Common myeloid progenitor, CD34-positive (primary cell): ENCODE data around the gene NLN.
A peak's percentile ranks its signal among the peaks of the same experiment; 100 is the strongest.
"Not testable (repeated sequence)": the region's sequence is repeated elsewhere in the genome, so short reads cannot be mapped to it uniquely, and the experiment has no call there.

Source experiments
- CTCF ChIA-PET: fragments of 350-600 bp; sonication (Branson Sonifier 250); formaldehyde crosslinking; loops from one replicate; lab custom pipeline; 2021; ENCODE audit warnings: antibody characterized with exemption; lab: Charles Lee
- POLR2A ChIA-PET: fragments of 350-600 bp; sonication (Branson Sonifier 250); formaldehyde crosslinking; loops from one replicate; lab custom pipeline; 2021; ENCODE audit warnings: antibody characterized with exemption; lab: Charles Lee
- DNase-seq, 3 donors: peaks; one replicate each; pipeline versions ENCODE4 v3.0.0 to v3.0.0-alpha.2; 2013
- H3K27ac ChIP-seq, 2 experiments: 1 replicate in 1 of 2; 2 replicates in 1 of 2; pipeline ENCODE4 v1.7.0; 2013; ENCODE audit warnings: inconsistent platforms in 2 of 2, low read length in 2 of 2, mild to moderate bottlenecking in 2 of 2, low read depth in 1 of 2, moderate library complexity in 1 of 2; ENCODE audit not compliant: severe bottlenecking in 2 of 2, insufficient read depth in 1 of 2, poor library complexity in 1 of 2
- H3K27me3 ChIP-seq, 5 experiments: replicated peaks in 2 of 5; 1 replicate in 3 of 5; 2 replicates in 2 of 5; pipeline versions ENCODE4 v1.6.1 to v1.7.0; 2013; ENCODE audit warnings: low read length in 4 of 5, mild to moderate bottlenecking in 2 of 5, moderate library complexity in 2 of 5, inconsistent platforms in 1 of 5; ENCODE audit not compliant: insufficient read depth in 5 of 5, control insufficient read depth in 4 of 5
- H3K36me3 ChIP-seq, 4 experiments: 1 replicate in 2 of 4; 2 replicates in 2 of 4; pipeline versions ENCODE4 v1.6.1 to v1.7.0; 2013; ENCODE audit warnings: low read length in 3 of 4, control low read depth in 1 of 4, mild to moderate bottlenecking in 1 of 4; ENCODE audit not compliant: control insufficient read depth in 4 of 4, insufficient read depth in 4 of 4
- H3K4me1 ChIP-seq, 4 experiments: 1 replicate in 3 of 4; 2 replicates in 1 of 4; pipeline versions ENCODE4 v1.6.1 to v1.7.1; 2013; ENCODE audit warnings: low read length in 3 of 4, mild to moderate bottlenecking in 3 of 4, control low read depth in 1 of 4, inconsistent platforms in 1 of 4, moderate library complexity in 1 of 4; ENCODE audit not compliant: control insufficient read depth in 4 of 4, insufficient read depth in 4 of 4; ENCODE audit errors: control extremely low read depth in 1 of 4
- H3K4me3 ChIP-seq, 7 experiments: 1 replicate in 4 of 7; 2 replicates in 3 of 7; pipeline versions ENCODE4 v1.5.1 to v1.7.0; 2013; ENCODE audit warnings: mild to moderate bottlenecking in 7 of 7, low read length in 6 of 7, moderate library complexity in 6 of 7, inconsistent platforms in 2 of 7, low read depth in 2 of 7, control low read depth in 1 of 7; ENCODE audit not compliant: insufficient read depth in 4 of 7, control insufficient read depth in 1 of 7; ENCODE audit errors: extremely low read depth in 1 of 7
- H3K9me3 ChIP-seq, 5 experiments: 1 replicate in 4 of 5; 2 replicates in 1 of 5; pipeline versions ENCODE4 v1.6.1 to v1.7.1; 2013; ENCODE audit warnings: low read length in 4 of 5, mild to moderate bottlenecking in 2 of 5, inconsistent platforms in 1 of 5, low read depth in 1 of 5, moderate library complexity in 1 of 5; ENCODE audit not compliant: control insufficient read depth in 4 of 5, insufficient read depth in 2 of 5; ENCODE audit errors: control extremely low read depth in 1 of 5
- WGBS: methylation state at CpG from one replicate; pipeline ENCODE4 v1.1.5; 2013; ENCODE audit not compliant: insufficient coverage; 5-methylcytosine and 5-hydroxymethylcytosine counted together

NLN gene

GRCh38 chr5:65767565-65767964 lies 45.6 kb downstream of the NLN start:
- no peaks in the 10 kb centered on the region for H3K27me3 ChIP-seq
- no peak for DNase-seq
- CTCF ChIA-PET = interaction anchor here (1.3 kb wide), 1 partner anchor 10 kb away, joined by 3 read pairs; no protein-coding TSS in a partner anchor
- no peak overlapping the region for H3K4me3 ChIP-seq
- POLR2A ChIA-PET = no interaction called here
- peaks cover 0 to 9% (median 7%) of the 10 kb centered on the region in 4 experiments for H3K36me3 ChIP-seq
- H3K27ac ChIP-seq = no peak overlapping the region
- 100% methylated on average over 1 of the region's 1 CpG for WGBS
- H3K4me1 ChIP-seq = no peaks in the 10 kb centered on the region
- H3K9me3 ChIP-seq = peaks cover 0 to 4% (median 0%) of the 10 kb centered on the region in 5 experiments

- H3K4me3 ChIP-seq = no peak overlapping the region
- H3K27ac ChIP-seq = no peak overlapping the region
- H3K9me3 ChIP-seq = peaks cover 0 to 4% (median 0%) of the 10 kb centered on the region in 5 experiments
- no peaks in the 10 kb centered on the region for H3K4me1 ChIP-seq
- 99% methylated on average over 4 of the region's 7 CpGs for WGBS
- CTCF ChIA-PET = no interaction called here
- POLR2A ChIA-PET = no interaction called here
- peaks cover 0 to 9% (median 7%) of the 10 kb centered on the region in 4 experiments for H3K36me3 ChIP-seq
- no peaks in the 10 kb centered on the region for H3K27me3 ChIP-seq
- no peak for DNase-seq
Observed at GRCh38 chr5:65768723-65769346, 46.8 kb downstream of the NLN start.

- CTCF ChIA-PET = no interaction called here
Observed at GRCh38 chr5:65769539-65769938, 47.5 kb downstream of the NLN start.

GRCh38 chr5:65771266-65771665 lies 49.3 kb downstream of the NLN start:
- peaks cover 0 to 4% (median 0%) of the 10 kb centered on the region in 5 experiments for H3K9me3 ChIP-seq
- no peak for DNase-seq
- ChIA-PET CTCF (interaction anchor here (0.8 to 1.1 kb wide), 2 partner anchors 10 kb away, joined by 3 read pairs; no protein-coding TSS in a partner anchor), POLR2A (no interaction called here)
- no peaks in the 10 kb centered on the region for H3K4me1 ChIP-seq
- 100% methylated on average over 1 of the region's 2 CpGs for WGBS
- peaks cover 0 to 15% (median 9%) of the 10 kb centered on the region in 4 experiments for H3K36me3 ChIP-seq
- no peaks in the 10 kb centered on the region for H3K27me3 ChIP-seq
- H3K27ac ChIP-seq = no peak overlapping the region
- H3K4me3 ChIP-seq = no peak overlapping the region

More at GRCh38 chr5:65769539-65769938, 47.5 kb downstream of the NLN start:
- POLR2A ChIA-PET = no interaction called here
- Histone ChIP-seq H3K4me1 (no peaks in the 10 kb centered on the region), H3K4me3 (no peak overlapping the region), H3K36me3 (peaks cover 0 to 9% (median 7%) of the 10 kb centered on the region in 4 experiments), H3K27me3 (no peaks in the 10 kb centered on the region), H3K27ac (no peak overlapping the region), H3K9me3 (peaks cover 0 to 4% (median 0%) of the 10 kb centered on the region in 5 experiments)
- no peak for DNase-seq
- no CpG with 5 or more reads among the region's 1 CpG for WGBS

- DNase-seq, H3K27ac ChIP-seq, H3K4me1 ChIP-seq, H3K9me3 ChIP-seq, H3K4me3 ChIP-seq, H3K27me3 ChIP-seq: not testable (repeated sequence)
- peaks cover 0 to 16% (median 5%) of the 10 kb centered on the region in 4 experiments for H3K36me3 ChIP-seq
- CTCF ChIA-PET = interaction anchor here (1.1 kb wide), 1 partner anchor 12 kb away, joined by 3 read pairs; no protein-coding TSS in a partner anchor
- POLR2A ChIA-PET = interaction anchor here (0.7 kb wide), 1 partner anchor 1510 kb away, joined by 3 read pairs; no protein-coding TSS in a partner anchor
- WGBS = 93% methylated on average over 2 of the region's 2 CpGs
Observed at GRCh38 chr5:65772963-65773362, 51.0 kb downstream of the NLN start.

GRCh38 chr5:65774346-65774745 lies 52.3 kb downstream of the NLN start:
- peaks cover 0 to 20% (median 4%) of the 10 kb centered on the region in 4 experiments for H3K36me3 ChIP-seq
- ChIA-PET CTCF (interaction anchor here (1.4 kb wide), 1 partner anchor 9 kb away, joined by 3 read pairs; no protein-coding TSS in a partner anchor), POLR2A (no interaction called here)
- H3K9me3 ChIP-seq = no peaks in the 10 kb centered on the region
- no peaks in the 10 kb centered on the region for H3K4me1 ChIP-seq
- no peak overlapping the region for H3K27ac ChIP-seq
- no peaks in the 10 kb centered on the region for H3K27me3 ChIP-seq
- no peak overlapping the region for H3K4me3 ChIP-seq
- DNase-seq = peak in 2 of 3 donors; percentile 53 to 57

GRCh38 chr5:65775476-65775875 lies 53.5 kb downstream of the NLN start:
- WGBS = 95% methylated on average over 2 of the region's 2 CpGs
- DNase-seq = no peak
- Histone ChIP-seq H3K27me3 (no peaks in the 10 kb centered on the region), H3K36me3 (peaks cover 2 to 20% (median 4%) of the 10 kb centered on the region in 4 experiments), H3K27ac (no peak overlapping the region), H3K4me3 (no peak overlapping the region), H3K4me1 (peaks cover 0 to 4% (median 0%) of the 10 kb centered on the region in 4 experiments), H3K9me3 (no peaks in the 10 kb centered on the region)
- CTCF ChIA-PET = interaction anchor here (0.7 kb wide), 1 partner anchor 60 kb away, joined by 3 read pairs; no protein-coding TSS in a partner anchor
- POLR2A ChIA-PET = no interaction called here
